HG03342 (cell line): ENCODE results near the gene YWHAB.
A peak's percentile ranks its signal among the peaks of the same experiment; 100 is the strongest.
"Not testable (repeated sequence)": the region's sequence is repeated elsewhere in the genome, so short reads cannot be mapped to it uniquely, and the experiment has no call there.

ENCODE experiments used
- ATAC-seq: cut with Tn5 transposase; IDR thresholded peaks from one replicate; pipeline ENCODE4 v1.9.1; 2021; ENCODE audit warnings: mild to moderate bottlenecking, moderate library complexity; ENCODE audit not compliant: unreplicated experiment

YWHAB gene

GRCh38 chr20:44866703-44867335 is 18.7 kb upstream of the YWHAB start:
- ATAC-seq = no peak

DNA sequence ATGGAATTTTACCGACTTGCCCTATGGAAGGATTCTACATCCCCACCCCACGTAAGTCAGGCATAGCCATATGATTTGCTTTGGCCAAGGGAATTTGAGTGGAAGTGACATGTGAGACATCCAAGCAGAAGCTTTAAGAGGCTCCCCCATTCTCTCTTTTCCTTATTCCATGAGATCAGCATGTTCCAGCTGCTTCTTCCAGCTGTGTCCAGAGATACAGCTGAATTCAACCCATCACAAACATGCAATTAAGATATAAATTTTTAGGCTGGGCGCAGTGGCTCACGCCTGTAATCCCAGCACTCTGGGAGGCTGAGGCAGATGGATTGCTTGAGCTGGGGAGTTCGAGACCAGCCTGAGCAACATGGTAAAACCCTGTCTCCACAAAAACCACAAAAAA is 16.0 kb upstream of the YWHAB start:
- no peak for ATAC-seq

DNA sequence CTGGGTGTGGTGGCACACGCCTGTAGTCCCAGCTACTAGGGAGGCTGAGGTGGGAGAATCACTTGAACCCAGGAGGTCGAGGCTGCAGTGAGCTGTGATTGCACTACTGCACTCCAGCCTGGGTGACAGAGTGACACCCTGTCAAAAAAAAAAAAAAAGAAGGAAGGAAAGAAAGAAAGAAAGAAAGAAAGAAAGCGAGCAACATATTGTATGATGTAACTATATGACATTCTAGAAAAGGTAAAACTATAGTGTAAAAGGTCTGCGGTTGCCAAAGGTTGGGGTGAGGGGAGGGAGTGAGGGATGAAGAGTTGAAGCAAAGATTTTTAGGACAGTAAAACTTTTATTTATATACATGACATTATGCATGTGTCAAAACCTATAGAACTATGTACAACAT is 3.1 kb upstream of the YWHAB start:
- ATAC-seq = not testable (repeated sequence)

- no peak for ATAC-seq
These were observed 2.1 kb upstream of the YWHAB start for GRCh38 chr20:44883214-44883902.

GRCh38 chr20:44884907-44885391 is 556 bp upstream of the YWHAB start:
- no peak for ATAC-seq

DNA sequence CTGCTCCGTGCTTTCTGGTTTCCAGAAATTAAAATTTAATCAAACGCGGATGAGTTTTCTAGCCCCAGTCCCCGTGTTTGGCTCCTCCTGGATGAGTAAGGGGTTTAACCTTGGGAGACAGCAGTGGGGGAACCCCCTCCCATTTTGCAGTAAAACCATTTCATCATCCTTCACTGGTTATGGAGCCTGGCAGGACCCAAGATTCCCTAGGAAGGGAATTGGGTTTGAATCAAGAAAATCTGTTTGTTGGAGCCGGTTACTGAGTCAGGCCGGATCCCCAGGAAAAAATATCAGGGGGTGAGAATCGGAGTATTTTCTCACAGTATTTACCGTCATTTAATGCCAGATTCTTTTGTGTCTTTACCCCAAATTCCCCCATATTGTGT is 754 bp downstream of the YWHAB start:
- ATAC-seq = no peak

- no peak for ATAC-seq
These were observed 1.3 kb downstream of the YWHAB start for GRCh38 chr20:44886828-44887227.

DNA sequence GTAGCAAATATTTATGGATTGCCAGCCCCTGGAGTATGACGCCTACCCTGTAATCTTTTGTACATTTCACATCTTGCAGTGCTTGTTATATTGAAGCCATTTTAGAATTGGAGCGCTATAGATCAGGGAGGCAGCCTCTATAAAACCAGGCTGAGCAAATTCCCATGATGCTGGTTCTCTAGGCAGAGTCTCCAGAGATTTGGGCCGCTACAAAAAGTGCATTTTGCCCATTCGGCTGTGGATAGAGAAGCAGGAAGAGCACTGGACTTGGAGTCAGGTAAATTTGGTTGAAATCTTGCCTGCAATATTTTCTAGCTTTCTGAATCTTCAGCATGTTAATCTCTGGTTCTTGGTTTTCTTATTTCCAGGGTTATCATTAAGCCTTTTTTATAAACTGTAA is 2.0 kb downstream of the YWHAB start:
- ATAC-seq = no peak

- no peak for ATAC-seq
These were observed 3.0 kb downstream of the YWHAB start for GRCh38 chr20:44888226-44889103.

- ATAC-seq = no peak
These were observed 6.3 kb downstream of the YWHAB start for GRCh38 chr20:44891826-44892225.

GRCh38 chr20:44894959-44895358 is 9.5 kb downstream of the YWHAB start:
- ATAC-seq = no peak

DNA sequence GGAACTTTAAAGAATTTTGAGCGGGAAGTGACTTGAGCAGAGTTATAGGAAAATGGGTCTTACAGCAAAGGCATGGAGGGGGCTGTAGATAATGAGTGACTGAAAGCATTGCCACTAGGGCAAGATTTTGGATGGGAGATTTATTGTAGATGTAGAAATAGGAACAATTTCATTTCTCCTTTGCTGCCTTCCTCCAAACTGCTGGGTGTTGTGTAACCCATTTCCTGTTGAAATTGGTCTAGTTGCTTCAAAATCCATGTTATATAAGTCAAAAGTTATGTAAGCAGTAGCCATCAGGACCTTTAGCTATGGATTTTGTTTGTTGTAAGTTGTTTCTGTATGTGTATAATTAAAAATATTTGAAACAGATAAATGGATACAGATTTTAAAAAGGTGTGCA is 11.1 kb downstream of the YWHAB start:
- no peak for ATAC-seq

GRCh38 chr20:44897133-44897532 is 11.6 kb downstream of the YWHAB start:
- ATAC-seq = no peak

- ATAC-seq = no peak
These were observed 14.8 kb downstream of the YWHAB start for GRCh38 chr20:44900231-44900854.

GRCh38 chr20:44901974-44902373 is 16.5 kb downstream of the YWHAB start:
- ATAC-seq = no peak

DNA sequence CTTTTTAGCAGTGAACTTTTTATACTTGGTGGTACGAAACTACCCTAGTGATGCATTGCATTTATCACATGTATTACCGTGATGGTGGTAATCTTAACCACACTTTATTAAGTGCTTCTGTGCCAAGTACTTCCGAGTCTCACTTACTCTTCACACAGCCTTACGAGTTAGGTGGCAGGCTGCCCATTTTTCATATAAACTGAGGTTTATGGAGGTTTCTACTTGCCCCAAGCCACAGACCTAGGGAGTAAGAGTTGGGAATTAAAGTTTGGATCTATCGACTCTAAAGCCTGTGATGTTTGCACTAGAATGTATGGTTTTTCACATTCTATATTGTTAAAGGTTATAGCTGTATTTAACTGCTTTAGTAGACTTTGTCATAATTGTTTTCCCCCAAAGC is 18.9 kb downstream of the YWHAB start:
- ATAC-seq = no peak

DNA sequence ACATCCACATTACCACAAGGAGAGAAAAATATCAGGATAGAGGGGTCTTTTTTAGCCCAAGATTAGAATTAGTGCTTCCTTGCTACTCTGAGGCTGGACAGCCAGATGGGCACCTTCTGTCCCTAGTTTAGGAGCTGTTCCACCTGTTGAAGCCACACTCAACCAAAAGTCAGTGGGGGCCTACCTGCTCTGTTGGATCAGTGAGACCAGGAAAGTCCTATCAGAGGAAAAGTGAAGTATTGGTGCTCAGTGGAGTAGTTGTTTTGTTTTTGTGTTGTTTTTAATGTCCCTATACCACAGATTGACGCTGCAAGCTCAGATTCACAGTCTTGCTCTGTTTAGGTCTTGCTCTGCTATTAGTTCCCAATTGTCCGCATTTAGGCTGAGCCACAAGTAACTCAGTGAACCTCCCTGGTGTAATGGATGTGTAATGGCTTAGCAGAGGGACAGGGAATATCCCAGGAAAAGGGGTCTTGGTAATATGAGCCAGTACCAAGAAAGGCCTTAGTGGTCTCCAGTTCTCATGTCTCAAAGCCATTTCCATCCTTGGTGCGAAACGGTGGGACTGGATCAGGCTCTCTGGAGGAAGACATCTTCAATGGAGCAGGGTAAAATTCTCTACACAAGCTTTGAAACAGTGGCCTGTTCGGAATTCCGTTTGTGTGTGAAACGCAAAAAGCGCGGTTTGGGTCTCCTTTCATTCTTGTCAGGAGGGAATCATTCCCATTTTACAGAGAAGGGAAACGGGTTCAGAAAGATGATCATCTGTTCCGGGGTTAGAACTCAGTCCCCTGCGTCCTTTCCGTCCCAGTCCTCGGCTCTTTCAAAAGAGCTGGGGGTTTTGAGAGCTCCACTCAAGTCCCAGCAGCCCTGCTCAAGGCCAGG is 23.7 kb downstream of the YWHAB start:
- no peak for ATAC-seq

DNA sequence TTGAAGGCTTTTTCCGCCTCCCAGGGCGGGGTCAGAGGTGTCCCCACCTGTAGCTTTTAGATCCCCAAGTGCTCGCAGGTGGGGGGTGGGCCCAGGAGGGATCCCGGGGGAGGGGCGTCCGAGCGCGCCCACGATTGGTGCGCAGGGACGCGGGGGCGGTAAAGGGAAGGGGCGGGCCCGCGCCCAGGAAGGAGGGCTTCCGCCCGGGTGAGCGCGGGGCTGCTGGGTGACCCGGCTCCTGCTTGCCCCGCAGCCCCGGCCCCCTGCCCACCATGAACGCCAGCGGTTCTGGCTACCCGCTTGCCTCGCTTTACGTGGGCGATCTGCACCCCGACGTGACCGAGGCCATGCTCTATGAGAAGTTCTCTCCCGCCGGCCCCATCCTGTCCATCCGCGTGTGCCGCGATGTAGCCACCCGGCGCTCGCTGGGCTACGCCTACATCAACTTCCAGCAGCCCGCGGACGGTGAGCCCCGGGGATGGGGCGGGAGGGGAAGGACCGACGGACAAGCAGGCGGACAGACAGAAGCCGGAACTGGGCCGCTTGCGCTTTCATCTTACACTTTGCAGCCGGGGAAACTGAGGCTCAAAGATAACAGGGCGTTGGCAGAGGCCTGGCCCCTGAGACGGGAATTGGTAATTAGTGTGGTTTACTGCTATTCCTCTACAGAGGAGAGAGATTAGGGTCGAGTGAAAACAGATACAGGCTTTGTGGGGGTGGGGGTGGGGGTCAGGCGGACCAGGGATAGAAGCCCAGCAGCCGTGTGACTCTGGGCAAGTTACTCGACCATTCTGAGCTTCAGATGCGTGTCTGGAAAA is 24.6 kb downstream of the YWHAB start, which contains the start of gene PABPC1L:
Gene PABPC1L (plus strand): TSS at position 189 of the 818 bp plus-strand sequence. CDS start 84 bp downstream, at position 273.
- peak; percentile 76 for ATAC-seq

DNA sequence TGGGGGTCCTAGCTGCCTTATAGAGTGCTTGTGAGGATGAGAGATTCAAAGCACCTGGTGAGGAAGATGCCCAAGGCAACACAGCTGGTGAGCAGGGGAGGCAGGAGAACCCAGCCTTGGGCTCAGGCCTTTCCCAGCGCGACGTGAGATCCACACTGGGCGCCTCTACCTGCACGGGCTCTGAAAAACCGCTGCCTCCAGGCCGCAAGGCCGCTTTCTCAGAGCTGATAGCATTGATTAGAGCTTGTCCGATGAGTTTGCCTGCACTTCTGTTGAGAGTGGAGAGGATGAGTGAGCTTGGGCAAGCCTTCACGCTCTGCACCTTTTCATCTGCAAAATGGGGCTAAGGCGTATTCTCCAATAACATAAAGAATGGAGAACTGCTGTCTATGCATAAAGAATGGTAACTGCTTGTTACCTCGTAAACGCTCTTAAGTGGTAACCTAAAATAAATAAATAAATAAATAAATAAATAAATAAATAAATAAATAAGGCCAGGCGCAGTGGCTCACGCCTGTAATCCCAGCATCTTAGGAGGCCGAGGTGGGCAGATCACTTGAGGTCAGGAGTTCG is 25.3 kb downstream of the YWHAB start:
- ATAC-seq = no peak
